Esophagus muscularis mucosa (tissue), 4 donors: ENCODE results near the gene KIAA0040. TPM values are rescaled to one million over a fixed set of nuclear protein-coding genes. Genes with fewer than 3 reads are reported as not detected.
A peak's percentile ranks its signal among the peaks of the same experiment; 100 is the strongest.

Experiments
- DNase-seq: peaks from one replicate; pipeline ENCODE4 v3.0.0-alpha.2; 2017; ENCODE audit errors: extremely low spot score
- H3K27ac ChIP-seq, 4 donors: fragments of 200-600 bp; sonication (generic); replicated peaks in 1 of 4; 1 replicate in 3 of 4; 2 replicates in 1 of 4; pipeline ENCODE4 v1.5.1; 2016 to 2019; ENCODE audit warnings: mild to moderate bottlenecking in 1 of 4
- H3K27me3 ChIP-seq, 4 donors: fragments of 200-600 bp; sonication (generic); one replicate each; pipeline versions ENCODE4 v1.5.1 to v1.6.0; 2016 to 2019
- H3K36me3 ChIP-seq, 4 donors: fragments of 200-600 bp; sonication (generic); one replicate each; pipeline ENCODE4 v1.5.1; 2016 to 2019
- H3K4me1 ChIP-seq, 4 donors: fragments of 200-600 bp; sonication (generic); one replicate each; pipeline ENCODE4 v1.5.1; 2016 to 2019
- H3K4me3 ChIP-seq, 4 donors: fragments of 200-600 bp; sonication (generic); 1 replicate in 2 of 4; 2 replicates in 2 of 4; pipeline ENCODE4 v1.5.1; 2016 to 2019; ENCODE audit warnings: mild to moderate bottlenecking in 4 of 4, moderate library complexity in 1 of 4
- H3K9me3 ChIP-seq, 4 donors: fragments of 200-600 bp; sonication (generic); 1 replicate in 3 of 4; 2 replicates in 1 of 4; pipeline ENCODE4 v1.5.1; 2016 to 2019
- EP300 ChIP-seq: sonication (generic); formaldehyde crosslinking; IDR thresholded peaks from one replicate; pipeline ENCODE4 v1.6.1; 2017; ENCODE audit warnings: antibody characterized with exemption
- POLR2A ChIP-seq: fragments of 450-650 bp; IDR thresholded peaks from one replicate; pipeline ENCODE4 v1.6.1; 2017; ENCODE audit warnings: antibody characterized with exemption, moderate library complexity, mild to moderate bottlenecking, low read depth
- POLR2AphosphoS5 ChIP-seq, 2 donors: sonication (generic); formaldehyde crosslinking; IDR thresholded peaks; one replicate each; pipeline ENCODE4 v1.6.1; 2017; ENCODE audit warnings: antibody characterized with exemption in 2 of 2
- WGBS: methylation state at CpG from one replicate; pipeline ENCODE4 v1.1.5; 2018; 5-methylcytosine and 5-hydroxymethylcytosine counted together
- intact Hi-C: fragments of 100-400 bp; cut with DNase I; formaldehyde crosslinking; loops from one replicate; pipeline ENCODE4 v1.15.1; 2023
- total RNA-seq, 4 donors: library from RNA; depleted of rRNA; stranded (reverse); fragments of >200 nt; gene quantifications; one replicate each; pipeline versions ENCODE4 v1.1.0 to v1.2.1, GENCODE V29; 2016
- TF ChIP-seq, protein P1 (sequence below), 3 experiments: fragments of 200-600 bp in 2 of 3; fragments of 450-650 bp in 1 of 3; sonication (generic) in 2 of 3; IDR thresholded peaks; one replicate each; pipeline ENCODE4 v1.5.1; 2017 to 2019; ENCODE audit warnings: antibody characterized with exemption in 3 of 3, mild to moderate bottlenecking in 2 of 3, moderate library complexity in 1 of 3

Gene KIAA0040
- total RNA-seq, 4 donors from 2014 or later, result 37.0 to 109 (median 45.1) TPM

DNA sequence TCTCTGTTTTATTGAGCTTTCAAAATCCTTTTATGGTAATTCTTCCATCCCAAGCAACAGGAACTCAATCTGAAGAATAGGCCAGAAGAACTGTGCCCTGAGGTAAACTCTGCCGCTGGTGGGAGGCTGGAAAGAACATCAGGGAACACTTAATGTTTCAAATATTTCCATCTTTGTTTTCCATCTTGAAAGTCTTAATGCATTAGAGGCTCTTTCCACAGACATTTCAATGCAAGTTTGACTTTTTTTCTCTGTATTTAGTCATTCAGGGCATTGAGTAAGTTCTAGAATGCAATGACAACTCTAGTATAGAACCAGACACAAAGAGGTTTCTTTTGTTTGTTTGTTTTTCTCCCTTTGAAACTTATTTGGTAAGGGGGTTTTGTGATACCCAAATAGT is 61.5 kb downstream of the KIAA0040 start:
- WGBS, result 20% methylated on average over 1 of the region's 1 CpG
- no peak for DNase-seq
- H3K36me3 ChIP-seq, result no peaks in the 10 kb centered on the region
- no peak overlapping the region for H3K4me3 ChIP-seq
- peaks cover 52 to 88% (median 84%) of the 10 kb centered on the region in 4 donors for H3K4me1 ChIP-seq
- H3K9me3 ChIP-seq, result no peaks in the 10 kb centered on the region
- intact Hi-C loops, result no loop called here
- H3K27me3 ChIP-seq, result no peaks in the 10 kb centered on the region
- TF ChIP-seq POLR2A, result no peak
- no peak for TF ChIP-seq POLR2AphosphoS5 (IDR thresholded peaks at IDR 0.05)
- TF ChIP-seq, protein P1, sequence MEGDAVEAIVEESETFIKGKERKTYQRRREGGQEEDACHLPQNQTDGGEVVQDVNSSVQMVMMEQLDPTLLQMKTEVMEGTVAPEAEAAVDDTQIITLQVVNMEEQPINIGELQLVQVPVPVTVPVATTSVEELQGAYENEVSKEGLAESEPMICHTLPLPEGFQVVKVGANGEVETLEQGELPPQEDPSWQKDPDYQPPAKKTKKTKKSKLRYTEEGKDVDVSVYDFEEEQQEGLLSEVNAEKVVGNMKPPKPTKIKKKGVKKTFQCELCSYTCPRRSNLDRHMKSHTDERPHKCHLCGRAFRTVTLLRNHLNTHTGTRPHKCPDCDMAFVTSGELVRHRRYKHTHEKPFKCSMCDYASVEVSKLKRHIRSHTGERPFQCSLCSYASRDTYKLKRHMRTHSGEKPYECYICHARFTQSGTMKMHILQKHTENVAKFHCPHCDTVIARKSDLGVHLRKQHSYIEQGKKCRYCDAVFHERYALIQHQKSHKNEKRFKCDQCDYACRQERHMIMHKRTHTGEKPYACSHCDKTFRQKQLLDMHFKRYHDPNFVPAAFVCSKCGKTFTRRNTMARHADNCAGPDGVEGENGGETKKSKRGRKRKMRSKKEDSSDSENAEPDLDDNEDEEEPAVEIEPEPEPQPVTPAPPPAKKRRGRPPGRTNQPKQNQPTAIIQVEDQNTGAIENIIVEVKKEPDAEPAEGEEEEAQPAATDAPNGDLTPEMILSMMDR (IDR thresholded peaks at IDR 0.05), result no peak
- no peak for TF ChIP-seq EP300
- peak overlapping the region; percentile 73 to 84 (median 80) for H3K27ac ChIP-seq

DNA sequence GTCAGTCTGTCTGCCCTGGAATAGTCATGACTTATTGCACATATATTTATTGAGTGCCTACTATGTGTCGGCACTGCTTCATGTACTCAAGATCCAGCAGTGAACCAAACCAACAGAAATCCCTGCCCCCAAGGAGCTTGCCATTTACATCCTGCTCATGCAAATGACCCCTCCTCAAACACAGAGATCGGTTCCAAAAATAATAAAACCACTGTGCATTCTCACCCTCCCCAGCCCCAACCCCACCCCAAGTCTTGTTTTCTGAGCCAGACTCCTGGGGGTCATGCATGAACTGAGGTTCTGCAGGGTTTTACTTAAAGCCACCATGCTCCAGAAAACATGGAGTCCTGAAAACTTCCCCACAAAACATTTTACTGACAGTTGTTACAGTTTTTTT is 61.9 kb downstream of the KIAA0040 start:
- TF ChIP-seq, protein P1 (IDR thresholded peaks at IDR 0.05), result no peak
- TF ChIP-seq POLR2AphosphoS5 (IDR thresholded peaks at IDR 0.05), result no peak
- no peak for TF ChIP-seq EP300
- no peak for TF ChIP-seq POLR2A
- DNase-seq, result no peak
- 63% methylated on average over 2 of the region's 2 CpGs for WGBS
- Histone ChIP-seq H3K4me1 (peaks cover 52 to 88% (median 85%) of the 10 kb centered on the region in 4 donors), H3K27me3 (no peaks in the 10 kb centered on the region), H3K27ac (peak overlapping the region; percentile 73 to 84 (median 80)), H3K4me3 (no peak overlapping the region), H3K36me3 (no peaks in the 10 kb centered on the region), H3K9me3 (no peaks in the 10 kb centered on the region)
- intact Hi-C loops, result no loop called here

DNA sequence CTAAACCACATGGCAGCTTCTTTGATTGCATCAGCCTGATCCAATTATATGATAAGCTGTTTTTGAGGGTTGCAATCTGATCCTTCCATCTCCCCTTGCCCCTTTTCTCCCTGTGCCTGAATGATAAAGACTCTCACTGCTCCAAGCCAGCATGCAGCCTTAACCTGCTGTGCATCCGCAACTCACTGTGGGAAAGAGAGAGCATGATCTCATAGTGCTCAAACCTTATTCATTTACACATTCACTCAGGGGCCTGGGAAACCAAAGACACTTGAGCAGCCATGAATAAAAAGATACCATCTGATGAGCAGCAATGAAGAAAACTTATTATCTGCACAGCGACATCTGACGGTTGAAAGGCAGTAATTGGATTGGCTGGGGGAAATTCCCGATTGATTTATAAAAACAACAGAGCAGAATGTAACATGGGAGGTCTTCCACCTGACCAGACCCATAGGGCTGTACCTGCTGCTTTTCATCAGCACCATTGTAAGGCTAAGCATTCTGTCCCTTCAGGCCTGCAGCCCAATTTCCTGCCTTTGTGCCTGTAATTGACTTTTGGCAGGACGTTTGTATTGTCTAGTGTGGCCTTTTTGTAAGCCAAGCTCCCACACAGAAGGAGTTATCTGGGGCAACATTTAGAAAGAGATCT is 62.5 kb downstream of the KIAA0040 start:
- no peaks in the 10 kb centered on the region for H3K36me3 ChIP-seq
- H3K27ac ChIP-seq, result peak overlapping the region; percentile 73 to 84 (median 80)
- H3K4me1 ChIP-seq, result peaks cover 52 to 90% (median 89%) of the 10 kb centered on the region in 4 donors
- H3K4me3 ChIP-seq, result no peak overlapping the region
- no peak for DNase-seq
- TF ChIP-seq POLR2AphosphoS5 (IDR thresholded peaks at IDR 0.05), result peak in 1 of 2 donors; percentile 28
- TF ChIP-seq, protein P1 (IDR thresholded peaks at IDR 0.05), result no peak
- WGBS, result 64% methylated on average over 5 of the region's 5 CpGs
- intact Hi-C loops, result loop anchor here (5.0 kb wide), 1 partner anchor 98 kb away; no protein-coding TSS in a partner anchor
- H3K27me3 ChIP-seq, result no peaks in the 10 kb centered on the region
- H3K9me3 ChIP-seq, result no peaks in the 10 kb centered on the region

DNA sequence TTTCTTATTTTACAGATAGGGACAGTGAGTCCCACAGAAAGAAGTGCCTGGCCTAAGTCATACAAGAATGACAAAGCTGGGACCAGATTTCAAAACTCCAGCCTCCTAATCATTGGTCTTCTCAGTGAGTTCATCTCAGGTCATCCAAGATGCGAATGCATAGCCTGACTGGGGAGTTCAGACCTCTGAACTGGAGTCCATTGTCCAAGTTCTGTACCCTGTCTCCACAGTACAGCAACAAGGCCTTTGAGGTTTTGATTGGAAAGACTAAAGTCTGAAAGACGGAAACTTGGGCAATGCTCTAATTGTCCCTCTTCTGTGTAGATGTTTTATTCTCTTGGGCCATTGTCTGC is 63.0 kb downstream of the KIAA0040 start:
- Histone ChIP-seq H3K27ac (peak overlapping the region; percentile 73 to 84 (median 80)), H3K4me3 (no peak overlapping the region), H3K36me3 (no peaks in the 10 kb centered on the region), H3K4me1 (peaks cover 52 to 95% (median 93%) of the 10 kb centered on the region in 4 donors), H3K27me3 (no peaks in the 10 kb centered on the region), H3K9me3 (no peaks in the 10 kb centered on the region)
- intact Hi-C loops, result loop anchor here (5.0 kb wide), 1 partner anchor 97 kb away; no protein-coding TSS in a partner anchor
- WGBS, result 80% methylated on average over 2 of the region's 2 CpGs
- TF ChIP-seq, protein P1 (IDR thresholded peaks at IDR 0.05), result no peak
- no peak for TF ChIP-seq POLR2AphosphoS5 (IDR thresholded peaks at IDR 0.05)
- no peak for TF ChIP-seq EP300
- TF ChIP-seq POLR2A, result no peak
- DNase-seq, result no peak

DNA sequence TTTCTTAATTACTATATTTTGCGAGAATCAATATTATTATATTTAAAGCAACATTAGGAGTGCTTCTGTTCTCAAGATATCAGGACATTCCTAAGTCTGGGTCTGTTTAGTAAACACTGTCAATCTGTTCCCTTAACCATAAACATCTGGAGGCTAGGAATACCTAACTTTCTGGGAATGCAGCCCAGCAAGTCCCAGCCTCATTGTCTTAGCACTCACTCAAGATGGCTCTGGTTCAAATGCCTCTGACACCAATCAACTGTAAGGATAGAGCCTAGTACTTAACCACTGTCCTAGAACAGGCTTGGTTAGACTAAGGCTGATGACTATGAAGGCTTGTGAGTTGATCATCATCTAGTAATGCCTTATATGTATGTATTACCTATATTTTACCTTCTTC is 63.4 kb downstream of the KIAA0040 start:
- Histone ChIP-seq H3K27ac (peak overlapping the region; percentile 73 to 84 (median 80)), H3K4me1 (peaks cover 52 to 98% (median 93%) of the 10 kb centered on the region in 4 donors), H3K36me3 (no peaks in the 10 kb centered on the region), H3K27me3 (no peaks in the 10 kb centered on the region), H3K4me3 (peak overlapping the region in 2 of 4 donors; percentile 10 to 19), H3K9me3 (no peaks in the 10 kb centered on the region)
- DNase-seq, result no peak
- TF ChIP-seq POLR2A (no peak), EP300 (peak; percentile 41), POLR2AphosphoS5 (IDR thresholded peaks at IDR 0.05) (peak; percentile 65 to 67)
- TF ChIP-seq, protein P1 (IDR thresholded peaks at IDR 0.05), result no peak
- WGBS, result 26% methylated on average over 1 of the region's 1 CpG
- intact Hi-C loops, result loop anchor here (5.0 kb wide), 1 partner anchor 97 kb away; no protein-coding TSS in a partner anchor
